ENCODE data around the gene USP10.

USP10 gene

DNA sequence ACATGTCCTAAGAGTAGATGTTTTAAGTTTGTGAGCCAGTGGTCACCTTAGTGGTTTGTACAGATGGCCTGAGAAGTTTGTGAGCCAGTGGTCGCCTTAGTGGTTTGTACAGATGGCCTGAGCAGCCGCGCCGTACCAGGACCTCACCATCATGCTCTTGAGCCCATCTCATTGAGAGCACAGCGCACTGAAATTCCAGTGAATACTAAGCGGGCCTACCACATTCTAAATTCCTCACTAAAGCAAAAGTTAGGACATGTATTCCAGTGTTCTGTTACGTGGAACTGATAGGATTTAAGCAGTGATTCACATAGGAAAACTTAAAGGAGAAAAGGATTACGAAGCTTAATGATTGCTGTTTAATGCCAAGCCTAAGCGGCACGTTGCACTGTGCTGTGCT is 3.9 kb downstream of the USP10 start:
- H3K4me3 ChIP-seq (ENCODE audit: low read depth, low read length), result no peak overlapping the region
- TF ChIP-seq ZNF585B (tag by site-specific recombination; IDR thresholded peaks at IDR 0.05) (no peak), YY1 (tag by site-specific recombination; IDR thresholded peaks at IDR 0.05) (no peak), ZNF157 (tag by site-specific recombination; IDR thresholded peaks at IDR 0.05) (no peak), OSR2 (tag by site-specific recombination; IDR thresholded peaks at IDR 0.05) (no peak), ZNF785 (tag by site-specific recombination; IDR thresholded peaks at IDR 0.05) (no peak), ZNF600 (tag by site-specific recombination; IDR thresholded peaks at IDR 0.05) (peak; percentile 11; the same call in 1 of the 2 replicates)
- TF ChIP-seq, protein P1, sequence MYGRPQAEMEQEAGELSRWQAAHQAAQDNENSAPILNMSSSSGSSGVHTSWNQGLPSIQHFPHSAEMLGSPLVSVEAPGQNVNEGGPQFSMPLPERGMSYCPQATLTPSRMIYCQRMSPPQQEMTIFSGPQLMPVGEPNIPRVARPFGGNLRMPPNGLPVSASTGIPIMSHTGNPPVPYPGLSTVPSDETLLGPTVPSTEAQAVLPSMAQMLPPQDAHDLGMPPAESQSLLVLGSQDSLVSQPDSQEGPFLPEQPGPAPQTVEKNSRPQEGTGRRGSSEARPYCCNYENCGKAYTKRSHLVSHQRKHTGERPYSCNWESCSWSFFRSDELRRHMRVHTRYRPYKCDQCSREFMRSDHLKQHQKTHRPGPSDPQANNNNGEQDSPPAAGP (tag by site-specific recombination; IDR thresholded peaks at IDR 0.05), result no peak
- TF ChIP-seq, protein P2, sequence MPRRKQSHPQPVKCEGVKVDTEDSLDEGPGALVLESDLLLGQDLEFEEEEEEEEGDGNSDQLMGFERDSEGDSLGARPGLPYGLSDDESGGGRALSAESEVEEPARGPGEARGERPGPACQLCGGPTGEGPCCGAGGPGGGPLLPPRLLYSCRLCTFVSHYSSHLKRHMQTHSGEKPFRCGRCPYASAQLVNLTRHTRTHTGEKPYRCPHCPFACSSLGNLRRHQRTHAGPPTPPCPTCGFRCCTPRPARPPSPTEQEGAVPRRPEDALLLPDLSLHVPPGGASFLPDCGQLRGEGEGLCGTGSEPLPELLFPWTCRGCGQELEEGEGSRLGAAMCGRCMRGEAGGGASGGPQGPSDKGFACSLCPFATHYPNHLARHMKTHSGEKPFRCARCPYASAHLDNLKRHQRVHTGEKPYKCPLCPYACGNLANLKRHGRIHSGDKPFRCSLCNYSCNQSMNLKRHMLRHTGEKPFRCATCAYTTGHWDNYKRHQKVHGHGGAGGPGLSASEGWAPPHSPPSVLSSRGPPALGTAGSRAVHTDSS (tag by site-specific recombination; IDR thresholded peaks at IDR 0.05), result no peak
- H3K27ac ChIP-seq (ENCODE audit: extremely low read depth, low read depth, low read length), result 0 out of 2 replicates have a peak overlapping the region, but pooled peaks have one; percentile 25
- ChIA-PET POLR2A (interaction anchor here (0.8 kb wide), 1 partner anchor 14 kb away, joined by 7 read pairs; no protein-coding TSS in a partner anchor), CTCF (interaction anchor here (0.6 to 1.8 kb wide), 10 partner anchors 9 to 193 kb away, joined by 3 to 20 read pairs (median 5); no protein-coding TSS in a partner anchor)
- H3K36me3 ChIP-seq (ENCODE audit: control insufficient read depth in 2 of 2, insufficient read depth in 1 of 2, low read length in 2 of 2), result no peaks in the 10 kb centered on the region; a peak in 1 of 3 replicates
- H3K4me1 ChIP-seq (ENCODE audit: control insufficient read depth, insufficient read depth, low read length), result peaks cover 28% of the 10 kb centered on the region
- H3K9me3 ChIP-seq (ENCODE audit: control insufficient read depth, insufficient read depth, low read depth, low read length), result no peaks in the 10 kb centered on the region

DNA sequence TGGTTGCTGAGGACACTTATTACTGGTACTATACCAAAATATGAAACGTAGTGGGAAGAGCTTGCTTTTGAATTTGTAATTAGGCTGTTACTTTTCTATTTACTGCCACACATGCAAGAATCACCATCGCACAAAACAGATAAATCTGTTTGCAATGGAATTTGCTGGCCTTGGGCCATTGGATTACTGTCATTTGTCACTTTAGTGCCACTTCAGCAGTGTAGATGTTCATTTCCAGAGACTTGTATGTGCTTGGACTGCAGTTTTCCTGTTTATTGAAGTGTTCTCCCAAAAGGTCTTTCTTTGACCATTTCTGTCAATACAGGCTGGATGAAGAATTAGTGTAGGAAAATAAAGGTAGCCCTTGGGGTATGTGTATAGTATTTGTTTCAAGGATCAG is 4.5 kb downstream of the USP10 start:
- Histone ChIP-seq H3K4me3 (ENCODE audit: low read depth, low read length) (no peak overlapping the region), H3K27ac (ENCODE audit: extremely low read depth, low read depth, low read length) (no peak overlapping the region), H3K4me1 (ENCODE audit: control insufficient read depth, insufficient read depth, low read length) (peaks cover 27% of the 10 kb centered on the region), H3K36me3 (ENCODE audit: control insufficient read depth in 2 of 2, insufficient read depth in 1 of 2, low read length in 2 of 2) (peaks cover 0 to 2% of the 10 kb centered on the region in 2 experiments; a peak in 2 of 3 replicates), H3K9me3 (ENCODE audit: control insufficient read depth, insufficient read depth, low read depth, low read length) (no peaks in the 10 kb centered on the region)
- ChIA-PET CTCF (interaction anchor here (0.6 to 1.8 kb wide), 7 partner anchors 9 to 193 kb away, joined by 3 to 20 read pairs (median 5); no protein-coding TSS in a partner anchor), POLR2A (no interaction called here)
- peak; percentile 92 for TF ChIP-seq FEZF1 (tag by site-specific recombination; IDR thresholded peaks at IDR 0.05)
- TF ChIP-seq, protein P3, sequence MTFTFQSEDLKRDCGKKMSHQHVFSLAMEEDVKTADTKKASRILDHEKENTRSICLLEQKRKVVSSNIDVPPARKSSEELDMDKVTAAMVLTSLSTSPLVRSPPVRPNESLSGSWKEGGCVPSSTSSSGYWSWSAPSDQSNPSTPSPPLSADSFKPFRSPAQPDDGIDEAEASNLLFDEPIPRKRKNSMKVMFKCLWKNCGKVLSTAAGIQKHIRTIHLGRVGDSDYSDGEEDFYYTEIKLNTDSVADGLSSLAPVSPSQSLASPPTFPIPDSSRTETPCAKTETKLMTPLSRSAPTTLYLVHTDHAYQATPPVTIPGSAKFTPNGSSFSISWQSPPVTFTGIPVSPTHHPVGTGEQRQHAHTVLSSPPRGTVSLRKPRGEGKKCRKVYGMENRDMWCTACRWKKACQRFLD (tag by site-specific recombination; IDR thresholded peaks at IDR 0.05), result no peak
- no peak for TF ChIP-seq ZNF610 (tag by site-specific recombination; IDR thresholded peaks at IDR 0.05; ENCODE audit: borderline replicate concordance)
- no peak for TF ChIP-seq ZSCAN23 (tag by site-specific recombination; IDR thresholded peaks at IDR 0.05)
- TF ChIP-seq, protein P4, sequence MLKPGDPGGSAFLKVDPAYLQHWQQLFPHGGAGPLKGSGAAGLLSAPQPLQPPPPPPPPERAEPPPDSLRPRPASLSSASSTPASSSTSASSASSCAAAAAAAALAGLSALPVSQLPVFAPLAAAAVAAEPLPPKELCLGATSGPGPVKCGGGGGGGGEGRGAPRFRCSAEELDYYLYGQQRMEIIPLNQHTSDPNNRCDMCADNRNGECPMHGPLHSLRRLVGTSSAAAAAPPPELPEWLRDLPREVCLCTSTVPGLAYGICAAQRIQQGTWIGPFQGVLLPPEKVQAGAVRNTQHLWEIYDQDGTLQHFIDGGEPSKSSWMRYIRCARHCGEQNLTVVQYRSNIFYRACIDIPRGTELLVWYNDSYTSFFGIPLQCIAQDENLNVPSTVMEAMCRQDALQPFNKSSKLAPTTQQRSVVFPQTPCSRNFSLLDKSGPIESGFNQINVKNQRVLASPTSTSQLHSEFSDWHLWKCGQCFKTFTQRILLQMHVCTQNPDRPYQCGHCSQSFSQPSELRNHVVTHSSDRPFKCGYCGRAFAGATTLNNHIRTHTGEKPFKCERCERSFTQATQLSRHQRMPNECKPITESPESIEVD (tag by site-specific recombination; IDR thresholded peaks at IDR 0.05), result peak; percentile 61
- peak; percentile 70 for TF ChIP-seq ZNF341 (tag by site-specific recombination; IDR thresholded peaks at IDR 0.05; ENCODE audit: low read depth)

DNA sequence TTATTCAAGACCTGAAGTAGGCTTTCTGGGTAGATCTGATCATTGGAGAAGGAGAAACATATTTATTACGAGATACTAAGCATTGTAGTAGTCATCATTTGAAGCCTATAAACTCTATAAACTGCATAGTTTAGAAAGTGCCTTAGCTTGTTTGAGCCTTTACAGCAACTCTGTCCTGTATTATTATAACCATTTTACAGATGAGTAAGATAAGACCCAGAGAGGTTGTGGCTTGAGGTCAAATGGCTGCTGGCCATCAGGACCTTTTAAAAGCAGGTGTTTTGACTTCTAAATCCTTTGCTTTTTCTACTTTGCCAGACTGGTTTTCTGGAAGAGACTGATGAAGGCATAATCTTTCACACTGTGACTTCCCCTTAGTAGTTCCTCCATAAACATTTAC is 7.1 kb downstream of the USP10 start:
- POLR2A ChIA-PET, result no interaction called here
- Histone ChIP-seq H3K9me3 (ENCODE audit: control insufficient read depth, insufficient read depth, low read depth, low read length) (no peaks in the 10 kb centered on the region), H3K27ac (ENCODE audit: extremely low read depth, low read depth, low read length) (no peak overlapping the region), H3K4me1 (ENCODE audit: control insufficient read depth, insufficient read depth, low read length) (peaks cover 34% of the 10 kb centered on the region), H3K36me3 (ENCODE audit: control insufficient read depth in 2 of 2, insufficient read depth in 1 of 2, low read length in 2 of 2) (peaks cover 0 to 2% of the 10 kb centered on the region in 2 experiments; a peak in 2 of 3 replicates), H3K4me3 (ENCODE audit: low read depth, low read length) (no peak overlapping the region)
- CTCF ChIA-PET, result interaction anchor here (1.0 kb wide), 1 partner anchor 19 kb away, joined by 3 read pairs; no protein-coding TSS in a partner anchor
- TF ChIP-seq BCL11B (tag by site-specific recombination; IDR thresholded peaks at IDR 0.05; ENCODE audit: low read depth) (no peak), GFI1B (tag by site-specific recombination; IDR thresholded peaks at IDR 0.05) (no peak), ZNF571 (tag by site-specific recombination; IDR thresholded peaks at IDR 0.05) (no peak), ZNF830 (tag by site-specific recombination; IDR thresholded peaks at IDR 0.05; ENCODE audit: low read depth) (no peak), ZNF146 (tag by site-specific recombination; IDR thresholded peaks at IDR 0.05) (no peak), ZNF169 (tag by site-specific recombination; IDR thresholded peaks at IDR 0.05) (no peak)
- TF ChIP-seq, protein P5, sequence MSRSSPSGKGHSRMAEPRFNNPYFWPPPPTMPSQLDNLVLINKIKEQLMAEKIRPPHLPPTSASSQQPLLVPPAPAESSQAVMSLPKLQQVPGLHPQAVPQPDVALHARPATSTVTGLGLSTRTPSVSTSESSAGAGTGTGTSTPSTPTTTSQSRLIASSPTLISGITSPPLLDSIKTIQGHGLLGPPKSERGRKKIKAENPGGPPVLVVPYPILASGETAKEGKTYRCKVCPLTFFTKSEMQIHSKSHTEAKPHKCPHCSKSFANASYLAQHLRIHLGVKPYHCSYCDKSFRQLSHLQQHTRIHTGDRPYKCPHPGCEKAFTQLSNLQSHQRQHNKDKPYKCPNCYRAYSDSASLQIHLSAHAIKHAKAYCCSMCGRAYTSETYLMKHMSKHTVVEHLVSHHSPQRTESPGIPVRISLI (tag by site-specific recombination; IDR thresholded peaks at IDR 0.05), result no peak
- TF ChIP-seq, protein P6, sequence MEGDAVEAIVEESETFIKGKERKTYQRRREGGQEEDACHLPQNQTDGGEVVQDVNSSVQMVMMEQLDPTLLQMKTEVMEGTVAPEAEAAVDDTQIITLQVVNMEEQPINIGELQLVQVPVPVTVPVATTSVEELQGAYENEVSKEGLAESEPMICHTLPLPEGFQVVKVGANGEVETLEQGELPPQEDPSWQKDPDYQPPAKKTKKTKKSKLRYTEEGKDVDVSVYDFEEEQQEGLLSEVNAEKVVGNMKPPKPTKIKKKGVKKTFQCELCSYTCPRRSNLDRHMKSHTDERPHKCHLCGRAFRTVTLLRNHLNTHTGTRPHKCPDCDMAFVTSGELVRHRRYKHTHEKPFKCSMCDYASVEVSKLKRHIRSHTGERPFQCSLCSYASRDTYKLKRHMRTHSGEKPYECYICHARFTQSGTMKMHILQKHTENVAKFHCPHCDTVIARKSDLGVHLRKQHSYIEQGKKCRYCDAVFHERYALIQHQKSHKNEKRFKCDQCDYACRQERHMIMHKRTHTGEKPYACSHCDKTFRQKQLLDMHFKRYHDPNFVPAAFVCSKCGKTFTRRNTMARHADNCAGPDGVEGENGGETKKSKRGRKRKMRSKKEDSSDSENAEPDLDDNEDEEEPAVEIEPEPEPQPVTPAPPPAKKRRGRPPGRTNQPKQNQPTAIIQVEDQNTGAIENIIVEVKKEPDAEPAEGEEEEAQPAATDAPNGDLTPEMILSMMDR (tag by site-specific recombination; IDR thresholded peaks at IDR 0.05), result no peak

Data from HEK293 (cell line).